Omental fat pad (tissue), 4 donors: Measurements from ENCODE around the gene ZSWIM5. TPM values are rescaled to one million over a fixed set of nuclear protein-coding genes. Genes with fewer than 3 reads are reported as not detected.
"Not testable (repeated sequence)": the region's sequence is repeated elsewhere in the genome, so short reads cannot be mapped to it uniquely, and the experiment has no call there.

Source experiments
- ATAC-seq: fragments of 150-250 bp; one replicate; pipeline ENCODE4 v1.9.1; 2016; ENCODE audit warnings: mild to moderate bottlenecking, moderate library complexity; ENCODE audit not compliant: low FRiP score
- DNase-seq: peaks from one replicate; pipeline ENCODE4 v3.0.0-alpha.2; 2019; ENCODE audit warnings: low spot score
- total RNA-seq, 4 donors: library from RNA; depleted of rRNA; stranded (reverse); fragments of >200 nt; gene quantifications; one replicate each; pipeline ENCODE4 v1.1.0, GENCODE V29; 2016
- TF ChIP-seq, protein P1 (sequence below), 3 donors: fragments of 450-650 bp; IDR thresholded peaks; one replicate each; pipeline ENCODE4 v1.5.1; 2016 to 2017; ENCODE audit warnings: antibody characterized with exemption in 3 of 3, mild to moderate bottlenecking in 3 of 3, moderate library complexity in 2 of 3

Gene ZSWIM5
- total RNA-seq, 4 donors from 2014 or later = 0.48 to 1.5 (median 0.88) TPM

DNA sequence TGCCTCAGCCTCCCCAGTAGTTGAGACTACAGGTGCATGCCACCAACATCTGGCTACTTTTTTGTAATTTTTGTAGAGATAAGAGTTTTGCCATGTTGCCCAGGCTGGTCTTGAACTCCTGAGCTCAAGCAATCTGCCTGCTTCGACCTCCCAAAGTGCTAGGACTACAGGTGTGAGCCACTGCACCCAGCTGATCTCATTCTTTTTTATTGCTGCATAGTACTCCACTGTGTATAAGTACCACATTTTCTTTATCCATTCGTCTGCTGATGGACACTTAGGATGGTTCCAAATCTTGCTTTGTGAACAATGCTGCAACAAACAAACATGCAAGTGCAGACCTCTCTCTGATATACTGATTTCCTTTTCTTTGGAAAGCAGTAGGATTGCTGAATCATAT is 134.8 kb downstream of the ZSWIM5 start:
- DNase-seq = no peak
- TF ChIP-seq, protein P1, sequence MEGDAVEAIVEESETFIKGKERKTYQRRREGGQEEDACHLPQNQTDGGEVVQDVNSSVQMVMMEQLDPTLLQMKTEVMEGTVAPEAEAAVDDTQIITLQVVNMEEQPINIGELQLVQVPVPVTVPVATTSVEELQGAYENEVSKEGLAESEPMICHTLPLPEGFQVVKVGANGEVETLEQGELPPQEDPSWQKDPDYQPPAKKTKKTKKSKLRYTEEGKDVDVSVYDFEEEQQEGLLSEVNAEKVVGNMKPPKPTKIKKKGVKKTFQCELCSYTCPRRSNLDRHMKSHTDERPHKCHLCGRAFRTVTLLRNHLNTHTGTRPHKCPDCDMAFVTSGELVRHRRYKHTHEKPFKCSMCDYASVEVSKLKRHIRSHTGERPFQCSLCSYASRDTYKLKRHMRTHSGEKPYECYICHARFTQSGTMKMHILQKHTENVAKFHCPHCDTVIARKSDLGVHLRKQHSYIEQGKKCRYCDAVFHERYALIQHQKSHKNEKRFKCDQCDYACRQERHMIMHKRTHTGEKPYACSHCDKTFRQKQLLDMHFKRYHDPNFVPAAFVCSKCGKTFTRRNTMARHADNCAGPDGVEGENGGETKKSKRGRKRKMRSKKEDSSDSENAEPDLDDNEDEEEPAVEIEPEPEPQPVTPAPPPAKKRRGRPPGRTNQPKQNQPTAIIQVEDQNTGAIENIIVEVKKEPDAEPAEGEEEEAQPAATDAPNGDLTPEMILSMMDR (IDR thresholded peaks at IDR 0.05) = no peak
- ATAC-seq = no peak

DNA sequence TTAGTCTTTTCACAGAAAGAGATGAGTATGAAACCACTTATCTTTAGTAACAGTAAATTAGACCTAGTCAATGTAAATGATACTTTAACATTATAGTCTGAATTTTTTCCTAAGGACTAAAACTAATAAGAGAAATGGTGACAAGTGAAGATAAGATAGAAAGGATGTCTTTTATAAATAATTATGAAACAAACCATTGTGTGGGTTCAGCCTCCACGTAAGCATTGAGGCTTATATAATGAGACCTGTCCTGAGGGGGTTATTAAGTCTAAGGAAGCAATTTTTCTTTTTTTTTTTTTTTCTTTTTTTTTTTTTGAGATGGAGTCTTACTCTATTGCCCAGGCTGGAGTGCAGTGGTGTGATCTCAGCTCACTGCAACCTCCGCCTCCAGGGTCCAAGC is 138.6 kb downstream of the ZSWIM5 start:
- no peak for ATAC-seq
- no peak for DNase-seq
- TF ChIP-seq, protein P1 (IDR thresholded peaks at IDR 0.05) = no peak

DNA sequence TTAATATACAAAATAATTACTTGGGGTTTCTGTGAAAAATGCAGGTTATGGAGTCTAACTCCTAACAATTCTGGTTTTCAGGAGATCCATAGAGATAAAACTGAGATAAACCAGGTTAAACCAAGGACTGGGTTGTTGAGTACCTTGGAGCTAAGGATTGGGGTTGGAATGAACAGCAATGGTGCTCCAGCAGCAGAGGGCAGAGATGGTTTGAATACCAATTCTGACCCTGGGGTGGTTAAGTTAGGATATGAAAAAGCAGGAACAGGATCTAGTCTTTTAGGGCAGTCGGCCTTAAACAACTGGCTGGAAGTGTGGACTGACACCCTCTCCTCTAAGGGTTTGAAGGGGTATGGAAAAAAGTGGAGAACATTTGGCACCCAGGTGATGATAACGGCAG is 141.3 kb downstream of the ZSWIM5 start:
- ATAC-seq (no peak), DNase-seq (no peak)
- TF ChIP-seq, protein P1 (IDR thresholded peaks at IDR 0.05) = no peak

DNA sequence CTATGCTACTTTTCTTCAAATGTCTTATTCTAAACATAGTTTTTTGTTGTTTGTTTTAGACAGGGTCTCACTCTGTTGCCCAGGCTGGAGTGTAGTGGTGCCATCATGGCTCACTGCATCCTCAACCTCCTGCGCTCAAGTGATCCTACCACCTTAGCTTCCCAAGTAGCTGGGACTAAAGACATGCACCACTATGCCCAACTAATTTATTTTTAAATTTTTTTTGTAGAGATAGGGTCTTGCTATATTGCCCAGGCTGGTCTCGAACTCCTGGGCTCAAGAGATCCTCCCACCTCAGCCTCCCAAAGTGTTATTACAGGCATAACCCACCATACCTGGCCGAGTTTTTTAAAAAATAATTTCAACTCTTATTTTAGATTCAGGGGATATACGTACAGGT is 143.9 kb downstream of the ZSWIM5 start:
- ATAC-seq, DNase-seq: not testable (repeated sequence)

DNA sequence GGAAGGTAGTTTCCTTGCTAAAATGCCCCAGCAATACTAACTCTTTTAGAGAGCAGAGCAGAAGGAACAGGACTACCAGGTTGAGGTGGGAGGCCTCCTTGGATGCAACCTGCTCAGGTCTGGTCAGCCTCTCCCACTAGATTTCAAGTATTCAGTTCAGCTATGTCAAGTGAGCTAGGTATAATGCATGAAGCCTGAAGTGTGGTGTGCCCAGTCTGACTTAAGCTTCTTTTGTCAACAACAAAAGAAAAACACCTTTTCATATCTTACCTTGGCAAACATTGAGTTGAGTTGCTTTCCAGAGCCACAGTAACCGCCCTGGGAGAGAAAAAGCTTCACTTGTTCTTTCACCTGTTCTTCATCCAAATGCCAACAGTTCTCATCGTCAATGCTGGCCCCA is 146.6 kb downstream of the ZSWIM5 start:
- TF ChIP-seq, protein P1 (IDR thresholded peaks at IDR 0.05) = no peak
- ATAC-seq (no peak), DNase-seq (no peak)

DNA sequence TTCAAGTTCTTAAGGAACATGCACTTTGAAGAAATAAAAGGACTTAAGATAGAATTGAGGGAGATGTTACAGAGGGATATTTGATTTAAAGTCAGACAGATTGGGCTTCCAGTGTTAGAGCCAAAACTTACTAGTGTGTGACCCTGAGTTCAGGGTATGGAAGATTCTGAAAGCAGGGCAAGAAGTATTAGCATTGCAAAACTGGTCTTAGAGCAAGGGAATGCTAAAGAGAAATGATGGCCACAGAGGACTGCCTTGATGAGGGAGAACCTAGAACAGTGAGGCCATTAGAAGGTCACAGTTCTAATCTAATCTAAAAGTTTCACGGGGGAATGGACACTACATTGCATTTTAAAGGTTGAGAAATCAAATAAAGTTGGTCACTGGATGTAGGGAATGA is 148.9 kb downstream of the ZSWIM5 start:
- DNase-seq (no peak), ATAC-seq (no peak)
- TF ChIP-seq, protein P1 (IDR thresholded peaks at IDR 0.05) = no peak

DNA sequence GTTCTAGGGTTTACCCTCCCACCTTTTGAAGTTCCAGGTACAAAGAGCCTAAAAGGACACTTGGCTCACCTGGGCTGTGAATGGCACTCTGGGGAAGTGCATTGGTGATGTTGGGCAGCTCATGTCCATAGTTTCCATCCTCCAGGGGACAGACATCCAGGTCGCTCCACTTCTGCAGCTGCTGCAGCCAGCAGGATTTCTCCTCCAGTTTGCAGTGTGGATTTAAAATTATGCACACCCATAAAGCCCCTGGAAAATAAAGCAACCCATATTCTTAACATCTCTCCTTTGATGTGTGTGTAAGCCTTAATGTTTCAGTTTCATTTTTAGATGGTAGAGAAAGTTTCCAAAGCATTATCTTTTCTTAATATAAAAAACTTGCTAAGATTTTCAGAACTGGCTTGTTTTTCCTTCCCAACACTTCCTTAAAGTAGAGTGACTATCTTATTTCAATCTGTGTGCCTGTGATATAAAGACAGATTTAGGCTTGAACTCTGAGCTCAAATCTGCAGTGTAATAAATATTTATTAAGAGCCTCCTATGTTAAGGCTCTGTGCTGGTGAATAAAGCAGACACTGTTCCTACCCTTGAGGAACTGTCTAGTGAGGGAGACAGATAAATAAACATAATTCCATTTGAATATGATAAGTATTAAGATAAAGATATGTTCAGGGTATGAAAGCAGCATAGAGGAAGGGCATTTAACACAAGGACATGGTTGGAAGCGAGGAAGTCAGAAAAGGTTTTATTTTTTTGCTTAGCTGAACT is 155.2 kb downstream of the ZSWIM5 start:
- ATAC-seq = no peak
- DNase-seq = no peak
- TF ChIP-seq, protein P1 (IDR thresholded peaks at IDR 0.05) = no peak
